ENCODE results near the gene VARS1. TPM values are rescaled to one million over a fixed set of nuclear protein-coding genes. Genes with fewer than 3 reads are reported as not detected.
"Not testable (repeated sequence)": the region's sequence is repeated elsewhere in the genome, so short reads cannot be mapped to it uniquely, and the experiment has no call there.

The VARS1 gene
- 114 and 115 TPM in 2 replicates for total RNA-seq (2014; rRNA removed; shearing (Covaris generic))

GRCh38 chr6:31795616-31796298 is at the start of gene VARS1:
Gene VARS1, minus strand, starts transcription at chr6:31795752. Its CDS starts 535 bp downstream, at chr6:31795217.
- DNase-seq, result peak; percentile 100
- Histone ChIP-seq H3K36me3 (replicated peaks; ENCODE audit: control insufficient read depth, insufficient read depth, low read length) (peaks cover 11% of the 10 kb centered on the region), H3K4me3 (ENCODE audit: insufficient read depth, low read depth, low read length) (peak within 1 kb of the TSS; percentile 74), H3K27me3 (ENCODE audit: control insufficient read depth, insufficient read depth, low read length) (no peaks in the 10 kb centered on the region)

GRCh38 chr6:31844507-31844906 is 49.0 kb upstream of the VARS1 start:
- Histone ChIP-seq H3K27me3 (ENCODE audit: control insufficient read depth, insufficient read depth, low read length) (no peaks in the 10 kb centered on the region), H3K36me3 (replicated peaks; ENCODE audit: control insufficient read depth, insufficient read depth, low read length) (peaks cover 8% of the 10 kb centered on the region), H3K4me3 (ENCODE audit: insufficient read depth, low read depth, low read length) (no peak overlapping the region)
- DNase-seq, result peak; percentile 22

- H3K4me3 ChIP-seq (ENCODE audit: insufficient read depth, low read depth, low read length), result no peak overlapping the region
- no peaks in the 10 kb centered on the region for H3K27me3 ChIP-seq (ENCODE audit: control insufficient read depth, insufficient read depth, low read length)
- peaks cover 31% of the 10 kb centered on the region for H3K36me3 ChIP-seq (replicated peaks; ENCODE audit: control insufficient read depth, insufficient read depth, low read length)
- DNase-seq, result no peak
Observed at GRCh38 chr6:31842053-31842452, 46.5 kb upstream of the VARS1 start.

GRCh38 chr6:31839779-31840126 is 44.2 kb upstream of the VARS1 start:
- H3K36me3 ChIP-seq (replicated peaks; ENCODE audit: control insufficient read depth, insufficient read depth, low read length), result peaks cover 41% of the 10 kb centered on the region

GRCh38 chr6:31838968-31839367 is 43.4 kb upstream of the VARS1 start:
- Histone ChIP-seq H3K36me3 (replicated peaks; ENCODE audit: control insufficient read depth, insufficient read depth, low read length) (peaks cover 41% of the 10 kb centered on the region), H3K4me3 (ENCODE audit: insufficient read depth, low read depth, low read length) (no peak overlapping the region), H3K27me3 (ENCODE audit: control insufficient read depth, insufficient read depth, low read length) (no peaks in the 10 kb centered on the region)
- no peak for DNase-seq

More at GRCh38 chr6:31839779-31840126, 44.2 kb upstream of the VARS1 start:
- H3K4me3 ChIP-seq (ENCODE audit: insufficient read depth, low read depth, low read length); DNase-seq; H3K27me3 ChIP-seq (ENCODE audit: control insufficient read depth, insufficient read depth, low read length): not testable (repeated sequence)

- H3K36me3 ChIP-seq (replicated peaks; ENCODE audit: control insufficient read depth, insufficient read depth, low read length), result peaks cover 41% of the 10 kb centered on the region
- not testable (repeated sequence) for DNase-seq
Observed at GRCh38 chr6:31838114-31838553, 42.6 kb upstream of the VARS1 start.

GRCh38 chr6:31837369-31838113 is 42.0 kb upstream of the VARS1 start:
- peaks cover 41% of the 10 kb centered on the region for H3K36me3 ChIP-seq (replicated peaks; ENCODE audit: control insufficient read depth, insufficient read depth, low read length)
- no peak for DNase-seq
- peak overlapping the region; percentile 100; the same call in 1 of the 2 replicates for H3K4me3 ChIP-seq (ENCODE audit: insufficient read depth, low read depth, low read length)
- no peaks in the 10 kb centered on the region for H3K27me3 ChIP-seq (ENCODE audit: control insufficient read depth, insufficient read depth, low read length)

More at GRCh38 chr6:31838114-31838553, 42.6 kb upstream of the VARS1 start:
- H3K4me3 ChIP-seq (ENCODE audit: insufficient read depth, low read depth, low read length); H3K27me3 ChIP-seq (ENCODE audit: control insufficient read depth, insufficient read depth, low read length): not testable (repeated sequence)

- no peaks in the 10 kb centered on the region for H3K27me3 ChIP-seq (ENCODE audit: control insufficient read depth, insufficient read depth, low read length)
- no peak for DNase-seq
- H3K4me3 ChIP-seq (ENCODE audit: insufficient read depth, low read depth, low read length), result peak overlapping the region; percentile 100
- H3K36me3 ChIP-seq (replicated peaks; ENCODE audit: control insufficient read depth, insufficient read depth, low read length), result peaks cover 41% of the 10 kb centered on the region
Observed at GRCh38 chr6:31836474-31837368, 41.2 kb upstream of the VARS1 start.

GRCh38 chr6:31836047-31836473 is 40.5 kb upstream of the VARS1 start:
- DNase-seq, result no peak
- Histone ChIP-seq H3K27me3 (ENCODE audit: control insufficient read depth, insufficient read depth, low read length) (no peaks in the 10 kb centered on the region), H3K4me3 (ENCODE audit: insufficient read depth, low read depth, low read length) (peak overlapping the region; percentile 100), H3K36me3 (replicated peaks; ENCODE audit: control insufficient read depth, insufficient read depth, low read length) (peaks cover 41% of the 10 kb centered on the region)

GRCh38 chr6:31834367-31835250 is 39.1 kb upstream of the VARS1 start:
- peak overlapping the region; percentile 100 for H3K4me3 ChIP-seq (ENCODE audit: insufficient read depth, low read depth, low read length)
- H3K27me3 ChIP-seq (ENCODE audit: control insufficient read depth, insufficient read depth, low read length), result no peaks in the 10 kb centered on the region
- peaks cover 34% of the 10 kb centered on the region for H3K36me3 ChIP-seq (replicated peaks; ENCODE audit: control insufficient read depth, insufficient read depth, low read length)
- DNase-seq, result peak; percentile 95

GRCh38 chr6:31831350-31832215 is 36.0 kb upstream of the VARS1 start:
- H3K27me3 ChIP-seq (ENCODE audit: control insufficient read depth, insufficient read depth, low read length), result no peaks in the 10 kb centered on the region
- no peak overlapping the region for H3K4me3 ChIP-seq (ENCODE audit: insufficient read depth, low read depth, low read length)
- H3K36me3 ChIP-seq (replicated peaks; ENCODE audit: control insufficient read depth, insufficient read depth, low read length), result peaks cover 7% of the 10 kb centered on the region
- no peak for DNase-seq

GRCh38 chr6:31830886-31831335 is 35.4 kb upstream of the VARS1 start:
- DNase-seq, result no peak
- Histone ChIP-seq H3K27me3 (ENCODE audit: control insufficient read depth, insufficient read depth, low read length) (no peaks in the 10 kb centered on the region), H3K36me3 (replicated peaks; ENCODE audit: control insufficient read depth, insufficient read depth, low read length) (peaks cover 2% of the 10 kb centered on the region), H3K4me3 (ENCODE audit: insufficient read depth, low read depth, low read length) (peak overlapping the region; percentile 32)
